NCI-H510A treated with DMSO at 0.1 percent for 48 hours (cell line): ENCODE measurements around the gene GRPEL1.
"Not testable (repeated sequence)": the region's sequence is repeated elsewhere in the genome, so short reads cannot be mapped to it uniquely, and the experiment has no call there.

Source experiments
- DNase-seq: peaks from one replicate; lab custom pipeline; 2025; lab: John Stamatoyannopoulos, UW

GRPEL1 gene

GRCh38 chr4:7067452-7068278, at the start of gene GRPEL1:
Gene GRPEL1 (minus strand): TSS chr4:7068064. CDS start chr4:7068032, 32 bp downstream.
- peak; percentile 95 for DNase-seq

GRCh38 chr4:7116705-7117104, 48.8 kb upstream of the GRPEL1 start:
- DNase-seq, result no peak

- DNase-seq, result no peak
Observed at GRCh38 chr4:7115557-7116340, 47.9 kb upstream of the GRPEL1 start.

- no peak for DNase-seq
Observed at GRCh38 chr4:7112656-7113055, 44.8 kb upstream of the GRPEL1 start.

GRCh38 chr4:7111441-7111840, 43.6 kb upstream of the GRPEL1 start:
- DNase-seq, result no peak

- no peak for DNase-seq
Observed at GRCh38 chr4:7110546-7110945, 42.7 kb upstream of the GRPEL1 start.

- DNase-seq, result no peak
Observed at GRCh38 chr4:7109169-7109568, 41.3 kb upstream of the GRPEL1 start.

- no peak for DNase-seq
Observed at GRCh38 chr4:7108660-7109059, 40.8 kb upstream of the GRPEL1 start.

GRCh38 chr4:7108046-7108625, 40.3 kb upstream of the GRPEL1 start:
- DNase-seq, result no peak

GRCh38 chr4:7107166-7107905, 39.5 kb upstream of the GRPEL1 start:
- no peak for DNase-seq

GRCh38 chr4:7105276-7105675, 37.4 kb upstream of the GRPEL1 start:
- DNase-seq, result no peak

- DNase-seq, result no peak
Observed at GRCh38 chr4:7104366-7105031, 36.6 kb upstream of the GRPEL1 start.

GRCh38 chr4:7103607-7104365, 35.9 kb upstream of the GRPEL1 start:
- DNase-seq, result no peak

GRCh38 chr4:7103031-7103606, 35.3 kb upstream of the GRPEL1 start:
- peak; percentile 74 for DNase-seq

GRCh38 chr4:7102516-7102909, 34.6 kb upstream of the GRPEL1 start:
- not testable (repeated sequence) for DNase-seq

- peak; percentile 57 for DNase-seq
Observed at GRCh38 chr4:7101692-7102515, 34.0 kb upstream of the GRPEL1 start.

GRCh38 chr4:7096236-7096635, 28.4 kb upstream of the GRPEL1 start:
- DNase-seq, result no peak

- DNase-seq, result no peak
Observed at GRCh38 chr4:7095611-7096155, 27.8 kb upstream of the GRPEL1 start.

- DNase-seq, result no peak
Observed at GRCh38 chr4:7094916-7095315, 27.1 kb upstream of the GRPEL1 start.
